Upper lobe of left lung (tissue), 6 donors: ENCODE measurements around the gene CADPS. TPM values are rescaled to one million over a fixed set of nuclear protein-coding genes. Genes with fewer than 3 reads are reported as not detected.
A peak's percentile ranks its signal among the peaks of the same experiment; 100 is the strongest.

ENCODE experiments used
- ATAC-seq, 2 donors: fragments of 200-7000 bp; cut with Tn5 transposase; one replicate each; pipeline ENCODE4 v1.9.1; 2022; ENCODE audit warnings: mild to moderate bottlenecking in 2 of 2, moderate library complexity in 2 of 2; ENCODE audit not compliant: low FRiP score in 2 of 2
- DNase-seq, 2 donors: peaks; one replicate each; pipeline ENCODE4 v3.0.0-alpha.2; 2019 to 2020
- H3K27ac ChIP-seq, 4 donors: fragments of 200-600 bp; sonication (generic); one replicate each; pipeline ENCODE4 v1.5.1; 2016 to 2019
- H3K27me3 ChIP-seq, 4 donors: fragments of 200-600 bp; sonication (generic); one replicate each; pipeline ENCODE4 v1.5.1; 2017 to 2019
- H3K36me3 ChIP-seq, 4 donors: fragments of 200-600 bp; sonication (generic); one replicate each; pipeline ENCODE4 v1.5.1; 2016 to 2019
- H3K4me1 ChIP-seq, 4 donors: fragments of 200-600 bp; sonication (generic); one replicate each; pipeline ENCODE4 v1.5.1; 2018 to 2019
- H3K4me3 ChIP-seq, 4 donors: fragments of 200-600 bp; sonication (generic); one replicate each; pipeline ENCODE4 v1.5.1; 2017 to 2019; ENCODE audit warnings: mild to moderate bottlenecking in 2 of 4, moderate library complexity in 1 of 4
- H3K9me3 ChIP-seq, 4 donors: fragments of 200-600 bp; sonication (generic); one replicate each; pipeline ENCODE4 v1.5.1; 2018 to 2019
- EP300 ChIP-seq, 4 donors: sonication (generic); formaldehyde crosslinking; IDR thresholded peaks; one replicate each; pipeline ENCODE4 v1.5.1; 2017; ENCODE audit warnings: antibody characterized with exemption in 4 of 4, control low read depth in 2 of 4
- POLR2A ChIP-seq, 4 donors: fragments of 450-650 bp; IDR thresholded peaks; one replicate each; pipeline ENCODE4 v1.5.1; 2016 to 2017; ENCODE audit warnings: antibody characterized with exemption in 4 of 4, mild to moderate bottlenecking in 2 of 4
- POLR2AphosphoS5 ChIP-seq, 2 donors: sonication (generic); formaldehyde crosslinking; IDR thresholded peaks; one replicate each; pipeline ENCODE4 v1.5.1; 2017; ENCODE audit warnings: antibody characterized with exemption in 2 of 2
- WGBS, 2 donors: methylation state at CpG; one replicate each; pipeline ENCODE4 v1.1.5; 2017 to 2018; 5-methylcytosine and 5-hydroxymethylcytosine counted together
- total RNA-seq, 6 donors: library from RNA; depleted of rRNA in 4 of 6; stranded (reverse); fragments of >200 nt in 4 of 6; gene quantifications; one replicate each; pipeline versions ENCODE4 v1.1.0 to v1.2.1, GENCODE V29; 2016 to 2021
- TF ChIP-seq, protein P1 (sequence below), 6 experiments: fragments of 450-650 bp in 4 of 6; fragments of 200-600 bp in 2 of 6; sonication (generic) in 2 of 6; IDR thresholded peaks; one replicate each; pipeline ENCODE4 v1.5.1; 2016 to 2019; ENCODE audit warnings: antibody characterized with exemption in 6 of 6
- donor health status: DM: no; HTN: no; CAD: no; lungs with moderate emphysema.
- donor health status: DM: no; HTN: yes; CAD: no; lungs with severe emphysema.

CADPS gene
- total RNA-seq, 6 donors from 2014 or later, result 0.29 to 1.5 (median 1.2) TPM; not detected in 3

DNA sequence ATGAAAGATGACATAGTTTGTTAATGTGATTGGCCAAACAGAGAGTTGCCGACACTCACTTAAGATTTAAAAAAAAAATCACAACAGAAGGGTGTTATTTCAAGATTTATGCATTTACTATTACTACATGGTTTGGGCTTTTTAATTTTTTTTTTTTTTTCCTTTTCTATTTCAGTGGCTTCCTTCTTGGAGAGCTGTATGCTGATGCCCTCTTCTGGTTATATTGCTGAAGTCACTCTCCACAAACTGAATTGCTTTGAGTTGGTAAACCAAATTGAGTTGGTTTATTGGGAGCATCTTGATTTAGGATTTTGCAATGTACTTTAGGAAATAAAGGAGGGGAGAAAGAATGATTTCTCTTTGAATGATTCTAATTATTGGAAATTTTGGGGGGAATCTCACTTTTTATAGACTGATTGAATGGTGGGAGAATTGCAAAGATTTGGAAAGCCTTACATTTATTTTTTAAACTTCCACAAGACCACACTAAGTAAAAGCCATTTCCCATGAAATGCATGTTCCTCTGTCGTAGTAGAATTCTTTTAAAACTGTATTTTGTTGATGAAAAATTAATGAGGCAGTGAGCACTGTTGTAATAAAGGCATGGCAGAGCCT, 315.3 kb downstream of the CADPS start:
- no peaks in the 10 kb centered on the region for H3K36me3 ChIP-seq
- H3K27me3 ChIP-seq, result no peaks in the 10 kb centered on the region
- no peak for DNase-seq
- no peak for TF ChIP-seq POLR2AphosphoS5 (IDR thresholded peaks at IDR 0.05)
- TF ChIP-seq, protein P1, sequence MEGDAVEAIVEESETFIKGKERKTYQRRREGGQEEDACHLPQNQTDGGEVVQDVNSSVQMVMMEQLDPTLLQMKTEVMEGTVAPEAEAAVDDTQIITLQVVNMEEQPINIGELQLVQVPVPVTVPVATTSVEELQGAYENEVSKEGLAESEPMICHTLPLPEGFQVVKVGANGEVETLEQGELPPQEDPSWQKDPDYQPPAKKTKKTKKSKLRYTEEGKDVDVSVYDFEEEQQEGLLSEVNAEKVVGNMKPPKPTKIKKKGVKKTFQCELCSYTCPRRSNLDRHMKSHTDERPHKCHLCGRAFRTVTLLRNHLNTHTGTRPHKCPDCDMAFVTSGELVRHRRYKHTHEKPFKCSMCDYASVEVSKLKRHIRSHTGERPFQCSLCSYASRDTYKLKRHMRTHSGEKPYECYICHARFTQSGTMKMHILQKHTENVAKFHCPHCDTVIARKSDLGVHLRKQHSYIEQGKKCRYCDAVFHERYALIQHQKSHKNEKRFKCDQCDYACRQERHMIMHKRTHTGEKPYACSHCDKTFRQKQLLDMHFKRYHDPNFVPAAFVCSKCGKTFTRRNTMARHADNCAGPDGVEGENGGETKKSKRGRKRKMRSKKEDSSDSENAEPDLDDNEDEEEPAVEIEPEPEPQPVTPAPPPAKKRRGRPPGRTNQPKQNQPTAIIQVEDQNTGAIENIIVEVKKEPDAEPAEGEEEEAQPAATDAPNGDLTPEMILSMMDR (IDR thresholded peaks at IDR 0.05), result no peak
- no peak for TF ChIP-seq EP300 (IDR thresholded peaks at IDR 0.05)
- no peak for TF ChIP-seq POLR2A (IDR thresholded peaks at IDR 0.05)
- ATAC-seq, result no peak
- 24 to 34% methylated on average over 2 of the region's 2 CpGs for WGBS, 2 donors
- no peaks in the 10 kb centered on the region for H3K9me3 ChIP-seq
- no peak overlapping the region for H3K4me3 ChIP-seq
- H3K27ac ChIP-seq, result no peak overlapping the region
- no peaks in the 10 kb centered on the region for H3K4me1 ChIP-seq

DNA sequence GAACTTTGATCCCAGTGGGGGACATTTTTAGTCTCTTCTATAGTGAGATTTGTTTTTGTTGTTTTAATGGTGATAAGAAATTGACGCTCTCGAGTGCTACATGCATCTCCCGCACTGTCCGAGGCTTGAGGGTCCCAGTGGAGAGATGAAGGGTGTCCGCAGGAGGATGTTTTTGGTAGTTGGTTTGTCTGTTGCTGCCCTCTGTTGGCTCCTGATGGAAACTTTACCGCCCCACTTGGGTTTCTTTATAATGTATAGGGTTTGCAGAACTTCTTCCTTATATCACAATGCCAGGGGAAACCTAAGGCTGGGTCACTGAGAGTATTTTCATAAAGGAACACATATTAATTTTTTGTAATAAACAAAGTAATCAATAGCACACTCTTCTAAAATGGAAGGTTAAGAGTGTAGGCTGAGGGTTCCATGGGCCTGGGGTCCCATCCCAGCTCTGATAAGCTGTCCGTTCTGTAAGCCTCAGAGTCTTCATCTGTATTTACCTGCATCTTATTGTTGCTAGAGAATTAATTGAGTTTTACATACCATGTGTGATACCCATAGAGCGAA, 316.6 kb downstream of the CADPS start:
- Histone ChIP-seq H3K27me3 (no peaks in the 10 kb centered on the region), H3K9me3 (no peaks in the 10 kb centered on the region), H3K4me1 (no peaks in the 10 kb centered on the region), H3K4me3 (no peak overlapping the region), H3K36me3 (no peaks in the 10 kb centered on the region), H3K27ac (no peak overlapping the region)
- TF ChIP-seq, protein P1 (IDR thresholded peaks at IDR 0.05), result peak in 2 of 6 experiments; percentile 16 to 18
- TF ChIP-seq POLR2AphosphoS5 (IDR thresholded peaks at IDR 0.05), result no peak
- DNase-seq, result no peak
- no peak for ATAC-seq
- WGBS, 2 donors, result 23 to 32% methylated on average over 8 of the region's 8 CpGs

DNA sequence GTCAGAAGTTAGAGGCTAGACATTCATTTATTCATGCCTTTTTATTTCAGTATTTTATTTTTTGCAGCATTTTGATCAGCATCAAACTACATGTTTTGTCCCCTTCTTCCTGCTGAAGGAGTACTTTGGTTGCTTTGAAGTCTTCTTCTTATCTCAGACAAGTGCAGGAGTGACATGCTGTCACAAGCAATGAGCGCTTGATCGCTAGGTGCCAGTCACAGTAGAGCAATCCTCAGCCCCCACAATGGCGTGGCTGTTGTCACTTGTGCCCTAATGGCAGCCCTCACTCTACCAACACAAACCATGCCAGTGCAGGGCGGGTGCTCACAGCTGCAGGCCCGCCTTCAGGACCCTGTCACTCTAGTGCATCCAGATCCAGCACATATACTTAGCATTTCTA, 317.2 kb downstream of the CADPS start:
- no peak overlapping the region for H3K4me3 ChIP-seq
- H3K9me3 ChIP-seq, result no peaks in the 10 kb centered on the region
- WGBS, 2 donors, result 83 to 86% methylated on average over 5 of the region's 5 CpGs
- no peaks in the 10 kb centered on the region for H3K4me1 ChIP-seq
- no peak overlapping the region for H3K27ac ChIP-seq
- H3K36me3 ChIP-seq, result no peaks in the 10 kb centered on the region
- no peak for ATAC-seq
- no peaks in the 10 kb centered on the region for H3K27me3 ChIP-seq
- TF ChIP-seq EP300 (IDR thresholded peaks at IDR 0.05), result no peak
- no peak for TF ChIP-seq POLR2A (IDR thresholded peaks at IDR 0.05)
- TF ChIP-seq, protein P1 (IDR thresholded peaks at IDR 0.05), result no peak
- TF ChIP-seq POLR2AphosphoS5 (IDR thresholded peaks at IDR 0.05), result no peak
- DNase-seq, result peak in 1 of 2 donors; percentile 32

DNA sequence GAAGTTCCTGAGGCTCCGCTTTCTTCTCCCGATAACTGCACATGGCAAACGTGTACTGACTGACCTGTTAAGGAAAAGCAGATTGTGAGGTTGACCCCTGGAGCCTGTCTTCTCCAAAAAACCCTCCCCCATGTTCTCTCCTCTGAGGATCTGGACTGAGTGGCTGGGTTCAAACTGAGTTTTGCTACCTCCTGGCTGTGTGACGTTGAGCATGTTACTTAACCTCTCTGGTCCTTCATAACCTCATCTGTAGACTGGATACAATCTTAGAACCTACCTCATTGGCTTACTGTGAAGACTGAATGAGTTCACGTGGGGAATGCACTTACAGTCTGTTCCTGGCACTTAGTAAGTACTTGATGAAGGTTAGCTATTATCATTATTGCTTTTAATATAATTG, 317.8 kb downstream of the CADPS start:
- TF ChIP-seq EP300 (IDR thresholded peaks at IDR 0.05), result no peak
- no peak for TF ChIP-seq POLR2A (IDR thresholded peaks at IDR 0.05)
- TF ChIP-seq POLR2AphosphoS5 (IDR thresholded peaks at IDR 0.05), result no peak
- TF ChIP-seq, protein P1 (IDR thresholded peaks at IDR 0.05), result no peak
- DNase-seq, result no peak
- H3K27me3 ChIP-seq, result no peaks in the 10 kb centered on the region
- H3K9me3 ChIP-seq, result no peaks in the 10 kb centered on the region
- H3K27ac ChIP-seq, result no peak overlapping the region
- 71 to 74% methylated on average over 5 of the region's 5 CpGs for WGBS, 2 donors
- no peak overlapping the region for H3K4me3 ChIP-seq
- no peaks in the 10 kb centered on the region for H3K36me3 ChIP-seq
- ATAC-seq, result no peak
- no peaks in the 10 kb centered on the region for H3K4me1 ChIP-seq
